A673 (cell line): ENCODE results near the gene SLC7A9. TPM values are rescaled to one million over a fixed set of nuclear protein-coding genes. Genes with fewer than 3 reads are reported as not detected.

ENCODE experiments used
- BruUV-seq: library from RNA; stranded (reverse); fragments of 400-500 nt; replicated peaks from 2 replicates; lab custom pipeline; 2021; lab: Mats Ljungman, UMichigan
- CTCF ChIA-PET: fragments of 300-600 bp; sonication (Branson Sonifier 250); formaldehyde crosslinking; loops from one replicate; lab custom pipeline; 2022; ENCODE audit warnings: antibody characterized with exemption; lab: Charles Lee
- POLR2A ChIA-PET: fragments of 300-600 bp; sonication (Branson Sonifier 250); formaldehyde crosslinking; loops from one replicate; lab custom pipeline; 2022; ENCODE audit warnings: antibody characterized with exemption; ENCODE audit not compliant: low non-redundant PET; lab: Charles Lee
- DNase-seq: peaks from one replicate; pipeline ENCODE4 v3.0.0-alpha.2; 2015; ENCODE audit warnings: low spot score
- H3K27ac ChIP-seq: fragments of 200-600 bp; sonication (generic); 2 replicates; pipeline ENCODE4 v1.5.1; 2016; ENCODE audit warnings: mixed run types, low read depth, mild to moderate bottlenecking, mixed read lengths, antibody characterized with exemption, low read length; ENCODE audit not compliant: poor library complexity, severe bottlenecking
- H3K27me3 ChIP-seq: fragments of 200-600 bp; sonication (generic); replicated peaks from 2 replicates; pipeline ENCODE4 v1.6.1; 2017; ENCODE audit warnings: mixed run types, low read depth, mild to moderate bottlenecking, mixed read lengths, antibody characterized with exemption, low read length; ENCODE audit not compliant: insufficient read depth, poor library complexity
- H3K36me3 ChIP-seq: fragments of 200-600 bp; sonication (generic); 2 replicates; pipeline ENCODE4 v1.6.1; 2016; ENCODE audit warnings: mixed run types, mild to moderate bottlenecking, mixed read lengths, antibody characterized with exemption, low read length; ENCODE audit not compliant: insufficient read depth, poor library complexity, severe bottlenecking
- H3K4me1 ChIP-seq: fragments of 200-600 bp; sonication (generic); 2 replicates; pipeline ENCODE4 v1.6.1; 2017; ENCODE audit warnings: mixed run types, mild to moderate bottlenecking, mixed read lengths, antibody characterized with exemption, low read length; ENCODE audit not compliant: insufficient read depth, poor library complexity, severe bottlenecking
- H3K4me3 ChIP-seq: fragments of 200-600 bp; sonication (generic); 2 replicates; pipeline ENCODE4 v1.5.1; 2016; ENCODE audit warnings: low read depth, mixed run types, mild to moderate bottlenecking, mixed read lengths, low read length; ENCODE audit not compliant: poor library complexity, severe bottlenecking
- H3K9me3 ChIP-seq: fragments of 200-600 bp; sonication (generic); 2 replicates; pipeline ENCODE4 v1.6.1; 2016; ENCODE audit warnings: mixed run types, low read depth, mild to moderate bottlenecking, mixed read lengths, antibody characterized with exemption, low read length; ENCODE audit not compliant: poor library complexity, severe bottlenecking
- EZH2 ChIP-seq: fragments of 200-600 bp; sonication (generic); IDR thresholded peaks from 2 replicates; pipeline ENCODE4 v1.6.1; 2017; ENCODE audit warnings: borderline replicate concordance, low read depth, mild to moderate bottlenecking, mixed read lengths, antibody characterized with exemption, low read length; ENCODE audit not compliant: poor library complexity, severe bottlenecking
- intact Hi-C: fragments of 100-400 bp; cut with micrococcal nuclease; formaldehyde crosslinking; loops from one replicate; pipeline ENCODE4 v1.10.0; 2022; ENCODE audit not compliant: unreplicated experiment
- total RNA-seq: library from RNA; stranded (reverse); gene quantifications from 2 replicates; pipeline ENCODE4 v1.2.3, GENCODE V29; 2021
- TF ChIP-seq, protein P1 (sequence below): fragments of 300-800, 200-600 bp; sonication (generic); conservative IDR thresholded peaks from 2 replicates; pipeline ENCODE4 v1.5.1; 2017; ENCODE audit warnings: low read depth, mild to moderate bottlenecking, antibody characterized with exemption, low read length, moderate library complexity, mixed read lengths

Gene SLC7A9
- total RNA-seq, 1 experiment from 2014 or later = 0.34 TPM

DNA sequence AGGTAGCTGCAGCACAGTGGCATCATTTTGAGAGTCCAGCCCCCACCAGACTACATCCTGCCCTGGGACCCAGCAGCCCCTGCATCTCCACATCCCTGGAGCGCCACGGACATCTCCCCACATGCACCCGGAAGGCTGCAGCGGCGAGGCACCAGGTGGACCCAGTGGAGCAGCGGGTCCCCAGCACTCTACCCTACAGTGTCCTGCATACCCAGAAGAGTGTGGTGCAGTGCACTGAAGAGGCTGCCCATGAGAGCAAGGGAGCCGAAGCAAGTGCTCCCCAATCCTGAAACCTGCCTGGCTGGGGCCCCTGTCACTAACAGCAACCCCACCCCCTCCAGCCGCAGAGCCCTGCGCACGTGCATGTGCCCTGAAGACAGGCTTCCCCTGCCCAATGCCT lies 21.3 kb upstream of the SLC7A9 start:
- peaks cover 12% of the 10 kb centered on the region for H3K9me3 ChIP-seq
- no peaks in the 10 kb centered on the region for H3K4me1 ChIP-seq
- intact Hi-C loops = no loop called here
- TF ChIP-seq, protein P1, sequence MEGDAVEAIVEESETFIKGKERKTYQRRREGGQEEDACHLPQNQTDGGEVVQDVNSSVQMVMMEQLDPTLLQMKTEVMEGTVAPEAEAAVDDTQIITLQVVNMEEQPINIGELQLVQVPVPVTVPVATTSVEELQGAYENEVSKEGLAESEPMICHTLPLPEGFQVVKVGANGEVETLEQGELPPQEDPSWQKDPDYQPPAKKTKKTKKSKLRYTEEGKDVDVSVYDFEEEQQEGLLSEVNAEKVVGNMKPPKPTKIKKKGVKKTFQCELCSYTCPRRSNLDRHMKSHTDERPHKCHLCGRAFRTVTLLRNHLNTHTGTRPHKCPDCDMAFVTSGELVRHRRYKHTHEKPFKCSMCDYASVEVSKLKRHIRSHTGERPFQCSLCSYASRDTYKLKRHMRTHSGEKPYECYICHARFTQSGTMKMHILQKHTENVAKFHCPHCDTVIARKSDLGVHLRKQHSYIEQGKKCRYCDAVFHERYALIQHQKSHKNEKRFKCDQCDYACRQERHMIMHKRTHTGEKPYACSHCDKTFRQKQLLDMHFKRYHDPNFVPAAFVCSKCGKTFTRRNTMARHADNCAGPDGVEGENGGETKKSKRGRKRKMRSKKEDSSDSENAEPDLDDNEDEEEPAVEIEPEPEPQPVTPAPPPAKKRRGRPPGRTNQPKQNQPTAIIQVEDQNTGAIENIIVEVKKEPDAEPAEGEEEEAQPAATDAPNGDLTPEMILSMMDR = no peak
- TF ChIP-seq EZH2 = no peak
- no peaks in the 10 kb centered on the region for H3K27me3 ChIP-seq
- POLR2A ChIA-PET = no interaction called here
- peaks cover 4% of the 10 kb centered on the region for H3K36me3 ChIP-seq
- H3K4me3 ChIP-seq = no peak overlapping the region
- no peak overlapping the region for H3K27ac ChIP-seq
- DNase-seq = no peak
- CTCF ChIA-PET = no interaction called here
- BruUV-seq = no TSS peak

DNA sequence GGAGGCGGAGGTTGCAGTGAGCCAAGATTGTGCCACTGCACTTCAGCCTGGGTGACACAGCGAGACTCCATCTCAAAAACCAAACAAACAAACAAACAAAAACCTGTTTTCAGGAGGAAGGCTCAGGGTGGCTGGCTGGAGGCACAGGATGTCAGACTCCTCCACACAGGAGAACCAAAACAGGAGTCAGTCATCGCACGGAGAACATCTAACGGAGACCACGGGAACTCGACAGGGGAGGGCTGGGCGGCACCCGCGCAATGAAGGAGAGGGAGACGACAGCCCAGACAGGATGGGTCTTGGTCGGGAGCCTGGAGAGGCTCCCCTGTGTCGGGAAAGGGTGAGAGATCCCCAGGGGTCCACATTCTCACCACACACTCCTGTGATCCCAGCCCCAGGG lies 20.8 kb upstream of the SLC7A9 start:
- POLR2A ChIA-PET = no interaction called here
- intact Hi-C loops = no loop called here
- BruUV-seq = no TSS peak
- Histone ChIP-seq H3K9me3 (peaks cover 12% of the 10 kb centered on the region), H3K27me3 (no peaks in the 10 kb centered on the region), H3K4me3 (no peak overlapping the region), H3K36me3 (peaks cover 4% of the 10 kb centered on the region), H3K27ac (no peak overlapping the region), H3K4me1 (no peaks in the 10 kb centered on the region)
- no peak for DNase-seq
- TF ChIP-seq, protein P1 = no peak
- no peak for TF ChIP-seq EZH2
- CTCF ChIA-PET = no interaction called here

DNA sequence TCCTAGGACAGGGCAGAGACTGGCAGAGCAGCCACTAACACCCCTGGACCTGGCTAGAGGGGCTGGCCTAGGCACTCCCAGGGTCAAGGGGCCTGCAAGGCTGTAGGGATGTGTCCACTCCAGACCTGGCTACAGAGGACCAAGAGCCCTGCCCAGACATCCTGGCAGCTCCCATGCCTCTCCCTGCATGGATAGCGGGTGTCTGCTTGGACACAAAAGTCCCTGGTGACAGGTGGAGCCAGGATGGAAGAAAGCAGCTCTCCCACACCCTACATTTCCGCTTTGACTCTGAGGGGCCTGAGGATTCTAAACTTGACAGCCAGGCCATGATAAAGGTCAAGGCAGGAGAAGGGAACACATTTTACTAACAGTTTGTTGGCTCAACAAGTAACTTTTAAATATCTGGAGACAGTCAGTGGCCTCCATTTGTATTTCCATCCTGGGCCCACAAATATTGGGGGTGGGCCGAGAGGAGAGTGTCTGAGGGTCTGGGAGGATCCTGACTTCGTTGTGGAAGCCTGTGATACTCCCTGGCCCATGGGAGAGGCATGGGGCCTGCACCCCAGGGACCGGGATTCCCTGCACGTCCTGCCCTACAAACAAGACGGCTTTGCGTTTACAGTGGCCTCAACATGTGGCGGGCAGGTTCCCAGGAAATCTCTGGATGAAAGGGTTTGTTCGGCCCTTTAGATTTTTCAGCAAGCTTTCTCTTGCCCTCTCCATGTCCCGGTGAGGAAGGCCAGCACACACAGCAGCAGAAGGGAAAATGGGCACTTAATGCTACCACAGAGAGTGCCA lies 19.8 kb upstream of the SLC7A9 start:
- BruUV-seq = no TSS peak
- H3K4me1 ChIP-seq = no peaks in the 10 kb centered on the region
- H3K4me3 ChIP-seq = no peak overlapping the region
- ChIA-PET POLR2A (no interaction called here), CTCF (no interaction called here)
- no peaks in the 10 kb centered on the region for H3K27me3 ChIP-seq
- DNase-seq = no peak
- peaks cover 4% of the 10 kb centered on the region for H3K36me3 ChIP-seq
- H3K27ac ChIP-seq = no peak overlapping the region
- TF ChIP-seq, protein P1 = no peak
- no peak for TF ChIP-seq EZH2
- peaks cover 12% of the 10 kb centered on the region for H3K9me3 ChIP-seq
- intact Hi-C loops = no loop called here
